Measurements from ENCODE around the gene FAF1. TPM values are rescaled to one million over a fixed set of nuclear protein-coding genes. Genes with fewer than 3 reads are reported as not detected.
A peak's percentile ranks its signal among the peaks of the same experiment; 100 is the strongest.

FAF1 gene
- total and polyA plus RNA-seq, 2 of the 8 experiments (the other 6 are each of a cell fraction or from before 2014, with no cell fraction given): 10.8 to 65.9 TPM

- Histone ChIP-seq H2AK5ac (ENCODE audit: low read depth, low read length) (no peak overlapping the region), H3K23ac (ENCODE audit: insufficient read length) (no peak overlapping the region), H3K56ac (replicated peaks; ENCODE audit: insufficient read length, low read depth, low read length) (no peak overlapping the region), H3K79me2 (ENCODE audit: control insufficient read depth in 1 of 2, insufficient read depth in 2 of 2, low read length in 2 of 2) (no peaks in the 10 kb centered on the region), H3K4me3 (ENCODE audit: extremely low read depth in 1 of 4, insufficient read depth in 2 of 4, low read depth in 3 of 4, low read length in 4 of 4) (no peak overlapping the region), H3K27me3 (replicated peaks in 1 of 4; ENCODE audit: control insufficient read depth in 3 of 4, extremely low read depth in 1 of 4, insufficient read depth in 3 of 4, low read length in 3 of 4) (peaks cover 50 to 94% (median 74%) of the 10 kb centered on the region in 4 experiments), H4K91ac (replicated peaks; ENCODE audit: insufficient read length, low read length) (no peak overlapping the region), H3K23me2 (ENCODE audit: low read depth, low read length) (peaks cover 10% of the 10 kb centered on the region; the same call in 1 of the 2 replicates), H2BK12ac (ENCODE audit: low read depth, low read length) (no peak overlapping the region), H4K8ac (ENCODE audit: extremely low read depth, insufficient read depth, low read length) (no peak overlapping the region), H3K79me1 (ENCODE audit: low read depth, low read length) (no peaks in the 10 kb centered on the region), H3K36me3 (ENCODE audit: control insufficient read depth in 2 of 4, insufficient read depth in 4 of 4, low read length in 3 of 4) (no peaks in the 10 kb centered on the region; a peak in 1 of 8 replicates), H3K4ac (replicated peaks; ENCODE audit: insufficient read length, low read depth, low read length) (no peak overlapping the region), H3K9ac (replicated peaks in 1 of 4; ENCODE audit: extremely low read depth in 1 of 4, low read depth in 3 of 4, low read length in 3 of 4) (no peak overlapping the region), H2AFZ (ENCODE audit: low read length) (no peak overlapping the region), H2BK5ac (ENCODE audit: low read depth, low read length) (no peak overlapping the region), H3K9me3 (ENCODE audit: insufficient read depth in 2 of 2, low read depth in 1 of 2, low read length in 1 of 2) (no peaks in the 10 kb centered on the region), H3K14ac (ENCODE audit: insufficient read length) (no peak overlapping the region), H4K5ac (ENCODE audit: insufficient read length, low read depth, low read length) (no peak overlapping the region), H3K27ac (ENCODE audit: low read depth, low read length) (no peak overlapping the region), H2BK15ac (ENCODE audit: low read length) (no peak overlapping the region), H3K4me2 (ENCODE audit: insufficient read depth in 1 of 2, low read depth in 2 of 2, low read length in 2 of 2) (no peak overlapping the region; a peak in 1 of 4 replicates), H4K20me1 (replicated peaks in 1 of 2; ENCODE audit: control insufficient read depth in 1 of 2, insufficient read depth in 2 of 2, low read length in 2 of 2) (peaks cover 7 to 18% of the 10 kb centered on the region in 2 experiments), H3K4me1 (replicated peaks in 1 of 4; ENCODE audit: control insufficient read depth in 3 of 4, insufficient read depth in 4 of 4, low read length in 3 of 4) (peaks cover 6 to 12% (median 9%) of the 10 kb centered on the region in 4 experiments), H2BK120ac (replicated peaks; ENCODE audit: low read depth, low read length) (no peak overlapping the region), H3K18ac (ENCODE audit: extremely low read depth, low read length) (no peak overlapping the region), H2BK20ac (ENCODE audit: low read length) (no peak overlapping the region)
- CTCF ChIA-PET (ENCODE audit: partially characterized antibody): interaction anchor here (2.2 to 2.8 kb wide), 3 partner anchors 10 to 218 kb away, joined by 8 to 10 read pairs (median 10); partner anchors contain the start of gene FAF1
- DNase-seq (ENCODE audit: low read depth in 1 of 2, low spot score in 2 of 2) (no peak), FAIRE-seq (no peak)
- 34% methylated on average over 7 of the region's 7 CpGs; no CpG with 5 or more reads in 1 of the 2 experiments for WGBS, 2 experiments (ENCODE audit: extremely low coverage in 1 of 2, insufficient coverage in 1 of 2, insufficient read length in 1 of 2, insufficient replicate concordance in 2 of 2, low coverage in 1 of 2, low lambda C conversion rate in 2 of 2, missing lambda C conversion rate in 1 of 2)
- POLR2A ChIA-PET (ENCODE audit: partially characterized antibody): no interaction called here
- TF ChIP-seq RXRA (IDR thresholded peaks at IDR 0.05; ENCODE audit: insufficient read depth, low read depth, low read length): no peak
- peak; percentile 94 for TF ChIP-seq CBX8 (IDR thresholded peaks at IDR 0.05; ENCODE audit: borderline replicate concordance, low read depth, low read length)
Observed at GRCh38 chr1:50970931-50971582, 11.0 kb upstream of the FAF1 start.

Data from H1 (cell line).